Loucy (cell line): ENCODE results near the gene ATP5PO.

Experiments
- H2AFZ ChIP-seq: fragments of 200-600 bp; sonication (generic); 2 replicates; pipeline ENCODE4 v1.6.0; 2016; ENCODE audit warnings: antibody characterized with exemption, mild to moderate bottlenecking, low read length, moderate library complexity
- H3F3A ChIP-seq: fragments of 200-600 bp; 2 replicates; pipeline ENCODE4 v1.6.0; 2016; ENCODE audit warnings: antibody characterized with exemption, low read depth, mild to moderate bottlenecking
- H3K27me3 ChIP-seq: fragments of 200-600 bp; sonication (generic); 2 replicates; pipeline ENCODE4 v1.6.1; 2014; ENCODE audit warnings: low read length, mild to moderate bottlenecking; ENCODE audit not compliant: insufficient read depth, poor library complexity, severe bottlenecking
- H3K36me3 ChIP-seq: fragments of 200-600 bp; sonication (generic); 2 replicates; pipeline ENCODE4 v1.6.1; 2016; ENCODE audit warnings: low read length; ENCODE audit not compliant: insufficient read depth
- H3K4me1 ChIP-seq: fragments of 200-600 bp; sonication (generic); 2 replicates; pipeline ENCODE4 v1.5.1; 2014; ENCODE audit warnings: low read length, mild to moderate bottlenecking; ENCODE audit not compliant: insufficient read depth, poor library complexity, severe bottlenecking
- H3K4me2 ChIP-seq: fragments of 200-600 bp; sonication (generic); 2 replicates; pipeline ENCODE4 v1.6.0; 2014; ENCODE audit warnings: antibody characterized with exemption, low read length, low read depth, mild to moderate bottlenecking; ENCODE audit not compliant: poor library complexity, severe bottlenecking
- H3K4me3 ChIP-seq: fragments of 200-600 bp; sonication (generic); 2 replicates; pipeline ENCODE4 v1.5.1; 2014; ENCODE audit warnings: low read length, mild to moderate bottlenecking, mixed read lengths; ENCODE audit not compliant: poor library complexity, severe bottlenecking
- H3K79me2 ChIP-seq: fragments of 200-600 bp; sonication (generic); 2 replicates; pipeline ENCODE4 v1.6.1; 2014; ENCODE audit warnings: low read length; ENCODE audit not compliant: insufficient read depth
- H3K9ac ChIP-seq: fragments of 200-600 bp; sonication (generic); 2 replicates; pipeline ENCODE4 v1.6.0; 2014; ENCODE audit warnings: mild to moderate bottlenecking, low read depth, low read length, moderate library complexity; ENCODE audit not compliant: poor library complexity, severe bottlenecking
- H3K9me2 ChIP-seq: fragments of 200-600 bp; sonication (generic); replicated peaks from 2 replicates; pipeline ENCODE4 v1.6.1; 2016; ENCODE audit warnings: low read depth, low read length, mixed read lengths
- H3K9me3 ChIP-seq: fragments of 200-600 bp; sonication (generic); 2 replicates; pipeline ENCODE4 v1.6.1; 2014; ENCODE audit warnings: mild to moderate bottlenecking, antibody characterized with exemption, low read length, low read depth; ENCODE audit not compliant: insufficient read depth
- H4K20me1 ChIP-seq: fragments of 200-600 bp; sonication (generic); 2 replicates; pipeline ENCODE4 v1.6.0; 2014; ENCODE audit warnings: antibody characterized with exemption, low read length, mild to moderate bottlenecking; ENCODE audit not compliant: insufficient read depth, poor library complexity, severe bottlenecking
- CTCF ChIP-seq: fragments of 200-600 bp; sonication (generic); conservative IDR thresholded peaks from 2 replicates; pipeline ENCODE4 v1.5.1; 2014; ENCODE audit warnings: mild to moderate bottlenecking, antibody characterized with exemption, low read length
- EZH2phosphoT487 ChIP-seq: fragments of 200-600 bp; IDR thresholded peaks from 2 replicates; pipeline ENCODE4 v1.6.1; 2018; ENCODE audit warnings: antibody characterized with exemption, mild to moderate bottlenecking, moderate library complexity, borderline replicate concordance

The ATP5PO gene

GRCh38 chr21:33947451-33948095, 32.0 kb upstream of the ATP5PO start:
- Histone ChIP-seq H3K79me2 (peaks cover 35% of the 10 kb centered on the region), H4K20me1 (no peaks in the 10 kb centered on the region), H3K36me3 (peaks cover 3% of the 10 kb centered on the region; the same call in 1 of the 2 replicates), H3K9me3 (no peaks in the 10 kb centered on the region; the same call in 1 of the 2 replicates), H3K9ac (peak overlapping the region; percentile 98), H3K9me2 (no peaks in the 10 kb centered on the region), H3K27me3 (no peaks in the 10 kb centered on the region), H3K4me1 (peaks cover 59% of the 10 kb centered on the region), H3K4me3 (peak overlapping the region; percentile 75), H3K4me2 (peak overlapping the region; percentile 92), H2AFZ (no peak overlapping the region; the same call in 1 of the 2 replicates), H3F3A (peaks cover 16% of the 10 kb centered on the region)
- TF ChIP-seq CTCF, result no peak
- no peak for TF ChIP-seq EZH2phosphoT487

- TF ChIP-seq EZH2phosphoT487 (no peak), CTCF (no peak)
- Histone ChIP-seq H3K9me2 (no peaks in the 10 kb centered on the region), H3K9me3 (no peaks in the 10 kb centered on the region; the same call in 1 of the 2 replicates), H3K4me3 (peak overlapping the region; percentile 13), H3K36me3 (no peaks in the 10 kb centered on the region), H3K27me3 (no peaks in the 10 kb centered on the region), H3K4me2 (peak overlapping the region; percentile 36), H2AFZ (no peak overlapping the region), H4K20me1 (no peaks in the 10 kb centered on the region), H3K79me2 (peaks cover 20% of the 10 kb centered on the region), H3K4me1 (peaks cover 48% of the 10 kb centered on the region), H3K9ac (peak overlapping the region; percentile 98), H3F3A (peaks cover 16% of the 10 kb centered on the region)
Measured at GRCh38 chr21:33945652-33946270, 30.2 kb upstream of the ATP5PO start.

- Histone ChIP-seq H3K4me1 (peaks cover 36% of the 10 kb centered on the region), H3K27me3 (no peaks in the 10 kb centered on the region), H3K36me3 (no peaks in the 10 kb centered on the region), H3K9ac (no peak overlapping the region), H3K4me3 (no peak overlapping the region), H4K20me1 (no peaks in the 10 kb centered on the region), H2AFZ (no peak overlapping the region), H3K9me3 (no peaks in the 10 kb centered on the region; the same call in 1 of the 2 replicates), H3F3A (peaks cover 16% of the 10 kb centered on the region), H3K79me2 (peaks cover 14% of the 10 kb centered on the region), H3K9me2 (no peaks in the 10 kb centered on the region), H3K4me2 (no peak overlapping the region)
- TF ChIP-seq EZH2phosphoT487 (no peak), CTCF (no peak)
Measured at GRCh38 chr21:33944185-33944763, 28.7 kb upstream of the ATP5PO start.
